Putamen (tissue), 1 donor: ENCODE measurements around the gene AFG1L.
"Not testable (repeated sequence)": the region's sequence is repeated elsewhere in the genome, so short reads cannot be mapped to it uniquely, and the experiment has no call there.

Experiments
- DNase-seq: peaks from one replicate; pipeline ENCODE4 v3.0.0-alpha.2; 2016; ENCODE audit warnings: low spot score

The AFG1L gene

DNA sequence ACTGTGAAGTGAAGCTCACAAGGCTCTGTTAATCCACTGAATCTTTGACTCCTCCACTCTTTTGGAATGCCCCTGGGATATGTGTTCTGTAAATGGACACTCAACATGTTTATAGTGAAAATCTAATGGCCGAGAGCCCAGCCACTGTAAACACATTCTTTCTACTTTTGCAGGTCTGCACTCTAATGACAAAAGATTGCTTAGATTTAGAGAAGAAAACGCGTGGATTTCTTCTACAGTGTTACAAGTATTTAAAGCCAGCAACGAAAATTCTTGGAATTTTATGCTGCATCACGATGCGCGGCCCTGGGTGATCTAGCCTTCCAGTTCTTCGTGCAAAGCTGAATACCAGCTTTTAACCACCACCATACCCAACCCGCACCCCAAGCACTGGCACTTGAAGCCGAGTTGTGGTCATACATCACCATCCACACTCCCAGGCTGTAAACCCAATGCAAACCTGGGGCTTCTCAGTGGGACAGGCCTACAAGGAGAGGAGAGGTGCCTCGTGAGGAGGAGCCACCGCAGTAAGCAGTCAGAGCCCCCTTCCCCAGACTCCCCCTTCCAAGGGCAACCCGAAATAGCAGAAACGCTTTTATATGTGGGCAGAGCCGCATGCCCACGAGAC, 262.1 kb downstream of the AFG1L start:
- no peak for DNase-seq

DNA sequence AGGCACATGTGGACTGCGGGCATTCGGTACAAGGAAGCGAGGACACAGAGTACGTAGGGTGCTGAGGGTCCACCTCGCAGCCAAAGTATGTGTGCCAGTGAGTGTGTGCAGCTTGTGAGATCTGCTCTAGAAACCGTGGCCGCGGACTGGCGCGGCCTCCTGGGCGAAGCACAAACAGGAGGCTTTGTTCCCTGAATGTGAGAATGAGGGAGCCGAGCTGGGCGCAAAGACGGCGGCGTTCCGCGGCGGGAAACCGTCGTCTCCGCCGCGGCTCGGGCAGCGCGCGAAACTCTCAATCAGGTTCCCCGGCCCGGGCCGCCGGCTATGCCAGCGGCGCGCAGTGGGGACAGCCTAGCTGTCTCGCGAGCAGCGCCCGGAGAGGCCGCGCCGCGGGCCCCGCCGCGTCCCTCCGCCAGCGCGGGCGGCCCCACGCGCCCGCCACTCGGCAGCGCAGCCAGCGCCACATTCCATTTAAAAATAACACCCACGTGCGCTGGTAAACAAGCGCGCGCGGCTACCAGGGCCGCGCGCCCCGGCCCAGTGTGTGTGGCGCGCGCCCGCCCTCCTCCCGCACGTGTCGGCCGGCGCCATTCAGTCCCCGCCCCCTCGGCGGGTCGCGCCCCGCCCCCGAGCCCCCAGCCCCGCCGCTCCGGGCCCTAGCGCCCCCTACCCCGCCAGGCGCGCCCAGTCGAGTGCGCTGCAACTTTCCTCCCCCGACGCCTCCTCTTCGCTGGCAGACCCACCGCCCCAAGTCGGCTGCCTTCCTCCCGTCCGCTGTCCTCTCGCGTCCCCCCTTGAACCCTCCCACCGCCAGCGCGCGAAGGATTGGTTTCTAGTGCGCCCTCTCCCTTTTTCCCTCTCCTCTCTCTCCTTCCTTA, 262.9 kb downstream of the AFG1L start:
- peak; percentile 82 for DNase-seq

- peak; percentile 99 for DNase-seq
Measured at GRCh38 chr6:108558372-108559096, 263.7 kb downstream of the AFG1L start.

- peak; percentile 99 for DNase-seq
Measured at GRCh38 chr6:108559097-108559883, 264.4 kb downstream of the AFG1L start.

- no peak for DNase-seq
Measured at GRCh38 chr6:108559884-108560462, 265.1 kb downstream of the AFG1L start.

DNA sequence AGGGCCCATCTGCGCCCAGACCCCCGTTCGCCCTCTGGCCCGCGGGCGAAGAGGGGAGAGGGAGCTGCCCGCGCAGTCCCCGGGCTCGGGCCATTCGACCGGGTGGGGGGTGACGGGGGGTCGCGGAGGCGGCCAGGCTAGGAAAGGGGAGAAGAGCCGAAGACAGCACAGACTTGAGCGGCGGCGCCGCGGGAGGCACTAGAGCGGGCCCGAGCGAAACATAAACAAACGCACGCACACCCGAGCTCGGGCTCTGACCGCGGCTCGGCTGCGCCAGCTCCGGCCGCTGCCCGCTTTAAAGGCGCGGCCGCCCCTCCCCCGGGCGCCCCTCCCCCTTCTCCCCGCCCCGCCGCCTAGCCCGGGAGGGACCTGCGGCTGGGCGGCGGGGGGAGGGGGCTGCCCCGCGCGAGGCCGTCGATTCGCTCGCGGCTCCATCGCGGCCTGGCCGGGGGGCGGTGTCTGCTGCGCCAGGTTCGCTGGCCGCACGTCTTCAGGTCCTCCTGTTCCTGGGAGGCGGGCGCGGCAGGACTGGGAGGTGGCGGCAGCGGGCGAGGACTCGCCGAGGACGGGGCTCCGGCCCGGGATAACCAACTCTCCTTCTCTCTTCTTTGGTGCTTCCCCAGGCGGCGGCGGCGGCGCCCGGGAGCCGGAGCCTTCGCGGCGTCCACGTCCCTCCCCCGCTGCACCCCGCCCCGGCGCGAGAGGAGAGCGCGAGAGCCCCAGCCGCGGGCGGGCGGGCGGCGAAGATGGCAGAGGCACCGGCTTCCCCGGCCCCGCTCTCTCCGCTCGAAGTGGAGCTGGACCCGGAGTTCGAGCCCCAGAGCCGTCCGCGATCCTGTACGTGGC, 265.8 kb downstream of the AFG1L start, which contains the start of gene FOXO3:
TSS of gene FOXO3 (plus strand) at position 455 of the 846 bp plus-strand sequence. CDS start at position 747, 292 bp downstream.
- peak; percentile 90 for DNase-seq

DNA sequence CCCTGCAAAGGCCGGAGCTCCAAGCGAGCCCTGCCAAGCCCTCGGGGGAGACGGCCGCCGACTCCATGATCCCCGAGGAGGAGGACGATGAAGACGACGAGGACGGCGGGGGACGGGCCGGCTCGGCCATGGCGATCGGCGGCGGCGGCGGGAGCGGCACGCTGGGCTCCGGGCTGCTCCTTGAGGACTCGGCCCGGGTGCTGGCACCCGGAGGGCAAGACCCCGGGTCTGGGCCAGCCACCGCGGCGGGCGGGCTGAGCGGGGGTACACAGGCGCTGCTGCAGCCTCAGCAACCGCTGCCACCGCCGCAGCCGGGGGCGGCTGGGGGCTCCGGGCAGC, 266.4 kb downstream of the AFG1L start:
- DNase-seq = not testable (repeated sequence)

DNA sequence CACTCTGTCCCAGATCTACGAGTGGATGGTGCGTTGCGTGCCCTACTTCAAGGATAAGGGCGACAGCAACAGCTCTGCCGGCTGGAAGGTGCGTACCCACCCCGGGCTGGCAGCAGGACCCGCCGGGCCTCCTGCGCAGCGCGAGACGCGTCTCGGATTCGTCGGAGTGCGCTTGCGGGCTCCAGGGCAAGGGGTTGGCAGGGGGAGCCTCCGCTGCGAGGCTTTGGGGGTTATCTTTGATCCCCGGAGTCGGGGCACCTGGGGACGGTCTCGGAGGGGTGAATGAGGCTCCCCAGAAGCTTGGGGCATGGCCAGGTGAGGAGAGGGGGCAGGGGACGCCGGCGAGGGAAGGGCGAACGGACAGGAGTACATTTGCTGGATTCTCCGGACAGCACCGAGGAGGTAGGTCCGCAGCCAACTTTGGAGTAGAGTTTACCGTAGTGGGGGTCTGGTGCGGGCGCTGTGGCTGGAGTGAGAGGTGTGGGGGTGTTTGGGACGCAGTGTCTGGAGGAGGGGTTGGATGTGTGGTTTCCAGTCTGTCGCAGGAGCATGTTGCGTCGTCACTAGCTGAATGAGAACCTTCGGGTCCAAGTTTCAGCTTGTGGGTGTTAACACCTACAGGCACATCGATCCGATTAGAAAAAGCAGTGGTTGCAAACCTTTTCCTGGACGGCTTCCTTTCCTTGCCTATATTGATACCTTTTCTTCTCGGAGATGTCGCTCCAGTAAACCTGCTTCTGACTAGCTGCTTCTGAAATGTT, 267.1 kb downstream of the AFG1L start:
- DNase-seq = no peak

DNA sequence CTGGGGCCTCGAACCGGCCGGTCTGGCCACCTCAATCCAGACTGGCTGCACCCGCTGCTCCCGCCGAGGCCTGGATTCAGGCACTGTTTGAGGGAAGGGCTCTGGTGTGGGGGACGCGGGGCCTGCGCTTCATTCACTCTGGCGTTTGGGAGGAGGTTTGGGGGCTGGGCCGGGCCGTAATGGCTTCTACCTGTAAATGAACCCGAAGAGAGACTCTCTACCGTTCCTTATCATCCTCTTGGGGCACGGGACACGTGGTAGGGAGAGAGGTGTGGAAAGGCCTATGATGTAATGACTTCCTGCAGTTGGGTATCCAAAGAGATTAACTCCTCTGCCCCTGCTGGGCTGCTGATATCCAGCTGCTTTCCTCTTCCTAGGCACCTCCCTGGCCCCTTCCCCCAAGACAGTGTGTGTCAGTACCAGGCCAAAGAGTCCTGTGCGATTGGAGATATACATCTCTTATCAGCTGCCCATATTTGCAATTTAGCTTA, 267.7 kb downstream of the AFG1L start:
- DNase-seq = no peak

DNA sequence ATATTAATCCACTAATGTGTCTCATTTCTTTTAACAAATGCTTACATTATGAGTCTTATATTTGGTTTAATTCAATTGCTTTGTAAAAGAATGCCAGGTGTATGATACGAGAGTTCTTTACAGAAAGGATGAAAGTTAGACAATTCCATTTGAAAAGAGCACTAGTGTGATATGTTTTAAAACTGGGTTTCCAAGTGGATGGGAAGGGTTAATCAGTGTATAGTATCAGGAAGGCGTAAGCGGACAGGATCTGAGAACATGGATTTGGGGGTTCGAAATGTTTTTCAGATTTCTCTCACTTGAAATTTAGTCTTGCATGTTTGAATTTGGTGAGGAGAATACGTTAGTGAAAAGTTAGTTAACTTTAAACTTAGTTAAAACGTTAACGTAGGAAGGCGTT, 268.4 kb downstream of the AFG1L start:
- no peak for DNase-seq

DNA sequence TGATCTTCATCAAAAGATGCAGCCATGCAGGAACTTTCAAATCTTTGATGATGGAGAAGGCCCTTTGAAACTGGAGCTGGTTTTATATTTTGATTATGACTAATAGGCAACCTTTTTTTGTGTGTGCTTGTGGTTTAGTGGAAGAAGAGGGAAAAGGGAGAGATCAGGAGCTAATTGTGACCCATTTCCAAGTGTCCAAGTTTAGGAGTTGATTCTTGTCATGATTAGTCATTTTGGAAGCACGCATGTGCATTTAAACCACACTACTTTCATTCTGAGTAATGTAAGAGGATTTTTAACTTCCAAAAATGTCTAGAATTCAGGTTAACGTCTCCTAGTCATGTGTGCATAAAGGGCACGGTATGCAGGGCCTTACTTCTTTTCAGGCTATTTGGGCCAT, 269.3 kb downstream of the AFG1L start:
- DNase-seq = no peak

- DNase-seq = no peak
Measured at GRCh38 chr6:108565091-108565766, 270.4 kb downstream of the AFG1L start.

DNA sequence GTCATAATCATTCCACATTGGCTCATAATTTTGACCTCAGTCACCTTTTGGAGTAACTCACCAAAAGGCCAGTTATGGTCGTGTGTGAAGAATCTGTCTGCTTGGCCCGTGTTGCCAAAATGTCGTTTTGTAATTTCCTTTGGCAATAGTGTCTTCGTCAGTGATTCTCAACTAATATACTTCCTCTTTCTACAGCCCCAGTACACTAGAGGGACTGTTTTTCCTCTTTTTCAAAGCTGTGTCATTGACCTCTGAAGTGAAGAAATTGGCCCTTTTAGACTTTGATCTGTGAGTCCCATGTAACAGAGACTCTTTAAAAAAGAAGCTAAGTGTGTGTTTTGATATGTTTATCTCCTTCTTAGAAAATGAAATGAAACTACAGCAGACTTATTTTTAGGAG, 271.0 kb downstream of the AFG1L start:
- peak; percentile 46 for DNase-seq

DNA sequence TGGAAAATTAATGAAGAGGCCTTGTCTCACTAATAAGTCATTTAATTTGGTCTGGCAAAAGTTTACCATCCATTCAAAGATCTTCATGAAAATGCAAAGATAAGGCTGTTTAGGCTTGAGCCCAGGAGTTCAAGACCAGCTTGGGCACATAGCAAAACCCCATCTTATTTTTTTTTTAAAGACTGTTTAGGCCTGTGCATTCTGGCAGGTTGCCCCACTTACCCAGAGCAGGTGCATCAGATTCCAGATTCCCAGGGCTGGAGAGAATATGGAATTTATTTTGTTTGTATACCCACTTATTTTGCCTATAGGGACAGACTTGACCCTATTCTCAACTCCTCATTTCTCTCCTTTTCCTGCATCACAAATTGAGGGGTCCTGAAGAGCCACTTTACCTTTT, 271.6 kb downstream of the AFG1L start:
- no peak for DNase-seq

- DNase-seq = no peak
Measured at GRCh38 chr6:108568101-108568500, 273.2 kb downstream of the AFG1L start.

GRCh38 chr6:108568551-108569305, 273.9 kb downstream of the AFG1L start:
- no peak for DNase-seq

GRCh38 chr6:108570517-108570916, 275.7 kb downstream of the AFG1L start:
- no peak for DNase-seq

GRCh38 chr6:108574457-108575141, 279.7 kb downstream of the AFG1L start:
- DNase-seq = no peak
